Stomach (tissue), 9 donors: ENCODE data around the gene NOM1. TPM values are rescaled to one million over a fixed set of nuclear protein-coding genes. Genes with fewer than 3 reads are reported as not detected.
"Not testable (repeated sequence)": the region's sequence is repeated elsewhere in the genome, so short reads cannot be mapped to it uniquely, and the experiment has no call there.

ENCODE experiments used
- DNase-seq, 2 donors: peaks; one replicate each; pipeline versions ENCODE4 v3.0.0 to v3.0.0-alpha.2; 2013 to 2019
- H3K27ac ChIP-seq, 5 donors: fragments of 200-600 bp in 4 of 5; sonication (generic) in 4 of 5; one replicate each; pipeline ENCODE4 v1.5.1; 2013 to 2019; ENCODE audit warnings: mild to moderate bottlenecking in 1 of 5, moderate library complexity in 1 of 5
- H3K27me3 ChIP-seq, 3 donors: fragments of 200-600 bp; sonication (generic); one replicate each; pipeline ENCODE4 v1.5.1; 2017 to 2019; ENCODE audit warnings: mixed run types in 1 of 3
- H3K36me3 ChIP-seq, 4 donors: fragments of 200-600 bp; sonication (generic); 1 replicate in 3 of 4; 2 replicates in 1 of 4; pipeline ENCODE4 v1.5.1; 2016 to 2019
- H3K4me1 ChIP-seq, 4 donors: fragments of 200-600 bp; sonication (generic); one replicate each; pipeline ENCODE4 v1.5.1; 2016 to 2019
- H3K4me3 ChIP-seq, 4 donors: fragments of 200-600 bp; sonication (generic) in 3 of 4; one replicate each; pipeline ENCODE4 v1.5.1; 2016 to 2019; ENCODE audit warnings: mild to moderate bottlenecking in 1 of 4
- H3K9me3 ChIP-seq, 4 donors: fragments of 200-600 bp; sonication (generic); one replicate each; pipeline ENCODE4 v1.5.1; 2016 to 2019
- CTCF ChIP-seq, 7 experiments: fragments of 450-650 bp in 4 of 7; fragments of 200-600 bp in 3 of 7; sonication (generic) in 3 of 7; IDR thresholded peaks; one replicate each; pipeline ENCODE4 v1.5.1; 2016 to 2019; ENCODE audit warnings: antibody characterized with exemption in 7 of 7, control low read depth in 2 of 7, mild to moderate bottlenecking in 1 of 7
- EP300 ChIP-seq: sonication (generic); formaldehyde crosslinking; IDR thresholded peaks from one replicate; pipeline ENCODE4 v1.6.1; 2017; ENCODE audit warnings: antibody characterized with exemption
- POLR2A ChIP-seq, 4 donors: fragments of 450-650 bp; IDR thresholded peaks; one replicate each; pipeline ENCODE4 v1.6.1; 2016; ENCODE audit warnings: antibody characterized with exemption in 4 of 4, control low read depth in 2 of 4, mild to moderate bottlenecking in 1 of 4, moderate library complexity in 1 of 4
- POLR2AphosphoS5 ChIP-seq, 3 donors: sonication (generic); formaldehyde crosslinking; IDR thresholded peaks; one replicate each; pipeline ENCODE4 v1.6.1; 2016; ENCODE audit warnings: antibody characterized with exemption in 3 of 3
- WGBS, 5 donors: extraction: QIAGEN DNeasy Blood & Tissue Kit in 3 of 5; methylation state at CpG; one replicate each; pipeline versions ENCODE4 v1.1.5 to v1.1.7; 2013 to 2018; 5-methylcytosine and 5-hydroxymethylcytosine counted together
- intact Hi-C: fragments of 100-400 bp; cut with DNase I; formaldehyde crosslinking; loops from one replicate; pipeline ENCODE4 v1.15.1; 2023; ENCODE audit warnings: low total_unique reads
- polyA plus RNA-seq, 3 donors: library from polyadenylated mRNA; stranded (reverse); fragments of 200-250 nt; gene quantifications; one replicate each; pipeline ENCODE4 v1.2.3, GENCODE V29; 2013
- total RNA-seq, 5 donors: library from RNA; depleted of rRNA; stranded (reverse); fragments of >200 nt; gene quantifications; one replicate each; pipeline versions ENCODE4 v1.1.0 to v1.2.3, GENCODE V29; 2014 to 2016
- donor health status: healthy with polysubstance abuse.
- donor health status: Bipolar disorder and iron deficiency.
- donor health status: healthy.

Gene NOM1
- total and polyA plus RNA-seq, 8 donors: 0.58 to 117 (median 12.4) TPM

- H3K27ac ChIP-seq, H3K4me1 ChIP-seq, DNase-seq, H3K4me3 ChIP-seq, intact Hi-C loops, H3K36me3 ChIP-seq, H3K9me3 ChIP-seq: not testable (repeated sequence)
- WGBS, 5 donors: 83 to 94% (median 91%) methylated on average over 5 to 12 of the region's 12 CpGs
- H3K27me3 ChIP-seq: peaks cover 0 to 13% (median 0%) of the 10 kb centered on the region in 3 donors
These were observed 23.7 kb upstream of the NOM1 start for GRCh38 chr7:156925821-156926220.

GRCh38 chr7:156927571-156928405 is 21.7 kb upstream of the NOM1 start:
- peak in 1 of 2 donors; percentile 33 for DNase-seq
- Histone ChIP-seq H3K27me3 (peaks cover 0 to 13% (median 0%) of the 10 kb centered on the region in 3 donors), H3K4me1 (no peaks in the 10 kb centered on the region), H3K4me3 (no peak overlapping the region), H3K27ac (no peak overlapping the region), H3K9me3 (no peaks in the 10 kb centered on the region), H3K36me3 (no peaks in the 10 kb centered on the region)
- intact Hi-C loops: no loop called here
- WGBS, 5 donors: 71 to 79% (median 75%) methylated on average over 17 of the region's 17 CpGs
- TF ChIP-seq POLR2AphosphoS5 (IDR thresholded peaks at IDR 0.05) (no peak), CTCF (IDR thresholded peaks at IDR 0.05) (no peak), POLR2A (IDR thresholded peaks at IDR 0.05) (no peak), EP300 (no peak)

- Histone ChIP-seq H3K9me3 (no peaks in the 10 kb centered on the region), H3K27me3 (peaks cover 0 to 13% (median 0%) of the 10 kb centered on the region in 3 donors), H3K27ac (no peak overlapping the region), H3K4me1 (no peaks in the 10 kb centered on the region), H3K4me3 (no peak overlapping the region), H3K36me3 (no peaks in the 10 kb centered on the region)
- DNase-seq: no peak
- intact Hi-C loops: no loop called here
- WGBS, 5 donors: 15 to 32% (median 23%) methylated on average over 5 of the region's 5 CpGs
- TF ChIP-seq EP300 (no peak), CTCF (IDR thresholded peaks at IDR 0.05) (no peak), POLR2AphosphoS5 (IDR thresholded peaks at IDR 0.05) (no peak), POLR2A (IDR thresholded peaks at IDR 0.05) (no peak)
These were observed 21.1 kb upstream of the NOM1 start for GRCh38 chr7:156928406-156928747.

GRCh38 chr7:156929789-156930539 is 19.5 kb upstream of the NOM1 start:
- no peaks in the 10 kb centered on the region for H3K9me3 ChIP-seq
- H3K36me3 ChIP-seq: no peaks in the 10 kb centered on the region
- peaks cover 0 to 23% (median 0%) of the 10 kb centered on the region in 3 donors for H3K27me3 ChIP-seq
- no peak overlapping the region for H3K4me3 ChIP-seq
- H3K27ac ChIP-seq: no peak overlapping the region
- intact Hi-C loops: no loop called here
- 53 to 71% (median 67%) methylated on average over 16 of the region's 16 CpGs for WGBS, 5 donors
- no peaks in the 10 kb centered on the region for H3K4me1 ChIP-seq
- DNase-seq: no peak
- TF ChIP-seq EP300: no peak
- TF ChIP-seq POLR2AphosphoS5 (IDR thresholded peaks at IDR 0.05): no peak
- TF ChIP-seq CTCF (IDR thresholded peaks at IDR 0.05): no peak
- no peak for TF ChIP-seq POLR2A (IDR thresholded peaks at IDR 0.05)
